Stimulated activated CD8-positive, alpha-beta memory T cell treated with anti-CD3 and anti-CD28 coated beads, Interleukin-15, amount 100 ng/mL, for 1 hour (primary cell): Measurements from ENCODE around the gene ATE1.
"Not testable (repeated sequence)": the region's sequence is repeated elsewhere in the genome, so short reads cannot be mapped to it uniquely, and the experiment has no call there.

Experiments used
- DNase-seq: peaks from one replicate; pipeline ENCODE4 v3.0.0-alpha.2; 2020; ENCODE audit warnings: low read depth

ATE1 gene

GRCh38 chr10:121929585-121930267, 1.9 kb upstream of the ATE1 start:
- not testable (repeated sequence) for DNase-seq

GRCh38 chr10:121928528-121928884, 675 bp upstream of the ATE1 start:
- no peak for DNase-seq

- peak; percentile 2 for DNase-seq
Observed at GRCh38 chr10:121927318-121927840, 452 bp downstream of the ATE1 start.

- DNase-seq = peak; percentile 1
Observed at GRCh38 chr10:121926671-121927317, 1.0 kb downstream of the ATE1 start.

- no peak for DNase-seq
Observed at GRCh38 chr10:121926157-121926556, 1.7 kb downstream of the ATE1 start.

- DNase-seq = no peak
Observed at GRCh38 chr10:121921238-121921931, 6.4 kb downstream of the ATE1 start.

- DNase-seq = no peak
Observed at GRCh38 chr10:121919666-121920065, 8.2 kb downstream of the ATE1 start.

GRCh38 chr10:121918800-121919199, 9.0 kb downstream of the ATE1 start:
- DNase-seq = not testable (repeated sequence)

- DNase-seq = no peak
Observed at GRCh38 chr10:121914661-121915060, 13.2 kb downstream of the ATE1 start.

GRCh38 chr10:121911421-121911697, 16.5 kb downstream of the ATE1 start:
- no peak for DNase-seq

GRCh38 chr10:121910673-121911420, 17.0 kb downstream of the ATE1 start:
- DNase-seq = no peak

- DNase-seq = no peak
Observed at GRCh38 chr10:121904888-121905287, 22.9 kb downstream of the ATE1 start.

- no peak for DNase-seq
Observed at GRCh38 chr10:121900443-121901174, 27.2 kb downstream of the ATE1 start.

- no peak for DNase-seq
Observed at GRCh38 chr10:121899727-121900126, 28.1 kb downstream of the ATE1 start.

GRCh38 chr10:121891103-121891502, 36.7 kb downstream of the ATE1 start:
- no peak for DNase-seq

- DNase-seq = no peak
Observed at GRCh38 chr10:121889212-121889611, 38.6 kb downstream of the ATE1 start.

GRCh38 chr10:121886997-121887622, 40.7 kb downstream of the ATE1 start:
- DNase-seq = no peak

GRCh38 chr10:121886181-121886580, 41.6 kb downstream of the ATE1 start:
- DNase-seq = no peak

- no peak for DNase-seq
Observed at GRCh38 chr10:121880895-121881294, 46.9 kb downstream of the ATE1 start.

- DNase-seq = no peak
Observed at GRCh38 chr10:121879476-121879875, 48.4 kb downstream of the ATE1 start.

- no peak for DNase-seq
Observed at GRCh38 chr10:121873236-121873635, 54.6 kb downstream of the ATE1 start.
